Ovary (tissue), 3 donors: ENCODE data around the gene SND1.

Experiments used
- EP300 ChIP-seq: sonication (generic); formaldehyde crosslinking; IDR thresholded peaks from one replicate; pipeline ENCODE4 v1.6.1; 2017; ENCODE audit warnings: antibody characterized with exemption
- POLR2A ChIP-seq: fragments of 450-650 bp; IDR thresholded peaks from one replicate; pipeline ENCODE4 v1.6.1; 2017; ENCODE audit warnings: antibody characterized with exemption, mild to moderate bottlenecking, moderate library complexity
- TF ChIP-seq, protein P1 (sequence below), 3 donors: fragments of 450-650 bp in 2 of 3; fragments of 200-600 bp in 1 of 3; IDR thresholded peaks; one replicate each; pipeline versions ENCODE4 v1.5.1 to v1.8.0; 2016 to 2022; ENCODE audit warnings: antibody characterized with exemption in 3 of 3, mild to moderate bottlenecking in 1 of 3
- donor health status: DM: no; HTN: no; CAD: no.

DNA sequence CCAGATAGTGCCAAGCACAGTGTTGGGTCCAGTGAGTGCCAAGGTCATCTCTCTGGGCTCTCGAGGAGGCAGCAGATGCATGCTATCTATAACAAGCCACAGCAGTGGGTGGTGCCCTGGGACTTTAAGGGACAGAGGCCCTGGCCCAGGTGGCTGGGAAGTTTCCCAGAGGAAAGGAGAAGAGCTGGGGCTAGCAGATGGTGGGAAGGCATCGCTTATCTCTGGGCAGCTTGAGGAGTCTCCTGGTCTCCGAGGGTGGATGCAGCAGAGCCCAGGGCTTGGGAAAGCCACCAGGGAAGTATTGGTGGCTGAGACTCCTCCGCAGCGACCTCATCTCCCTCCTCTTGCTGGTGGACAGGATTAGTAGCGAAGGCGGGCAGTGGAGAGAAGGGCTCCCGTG, 442.7 kb downstream of the SND1 start:
- TF ChIP-seq, protein P1, sequence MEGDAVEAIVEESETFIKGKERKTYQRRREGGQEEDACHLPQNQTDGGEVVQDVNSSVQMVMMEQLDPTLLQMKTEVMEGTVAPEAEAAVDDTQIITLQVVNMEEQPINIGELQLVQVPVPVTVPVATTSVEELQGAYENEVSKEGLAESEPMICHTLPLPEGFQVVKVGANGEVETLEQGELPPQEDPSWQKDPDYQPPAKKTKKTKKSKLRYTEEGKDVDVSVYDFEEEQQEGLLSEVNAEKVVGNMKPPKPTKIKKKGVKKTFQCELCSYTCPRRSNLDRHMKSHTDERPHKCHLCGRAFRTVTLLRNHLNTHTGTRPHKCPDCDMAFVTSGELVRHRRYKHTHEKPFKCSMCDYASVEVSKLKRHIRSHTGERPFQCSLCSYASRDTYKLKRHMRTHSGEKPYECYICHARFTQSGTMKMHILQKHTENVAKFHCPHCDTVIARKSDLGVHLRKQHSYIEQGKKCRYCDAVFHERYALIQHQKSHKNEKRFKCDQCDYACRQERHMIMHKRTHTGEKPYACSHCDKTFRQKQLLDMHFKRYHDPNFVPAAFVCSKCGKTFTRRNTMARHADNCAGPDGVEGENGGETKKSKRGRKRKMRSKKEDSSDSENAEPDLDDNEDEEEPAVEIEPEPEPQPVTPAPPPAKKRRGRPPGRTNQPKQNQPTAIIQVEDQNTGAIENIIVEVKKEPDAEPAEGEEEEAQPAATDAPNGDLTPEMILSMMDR (IDR thresholded peaks at IDR 0.05), result no peak
- no peak for TF ChIP-seq POLR2A
- TF ChIP-seq EP300, result no peak
